ENCODE measurements around the gene GPN2. TPM values are rescaled to one million over a fixed set of nuclear protein-coding genes. Genes with fewer than 3 reads are reported as not detected.

GPN2 gene
- total and polyA plus RNA-seq, 9 of the 15 experiments (the other 6 are each of a cell fraction or from before 2014, with no cell fraction given), result 9.9 to 58.8 (median 20.4) TPM

GRCh38 chr1:26864610-26865480, 25.2 kb downstream of the GPN2 start:
- H3K36me3 ChIP-seq (ENCODE audit: control insufficient read depth, insufficient read depth, low read length), result no peaks in the 10 kb centered on the region
- CTCF ChIA-PET (ENCODE audit: low intra/inter-chr PET ratio), result interaction anchor here (0.6 kb wide), 1 partner anchor 10 kb away, joined by 3 read pairs; no protein-coding TSS in a partner anchor
- WGBS (ENCODE audit: insufficient coverage, low coverage, missing lambda C conversion rate), result under 1% methylated on average over 74 of the region's 75 CpGs
- H3K4me2 ChIP-seq (ENCODE audit: insufficient read depth, low read length), result peak overlapping the region; percentile 98
- TSS peak; percentile 92 for BruUV-seq (replicated peaks)
- peak overlapping the region; percentile 99 for H2AFZ ChIP-seq (ENCODE audit: low read depth, low read length)
- no peaks in the 10 kb centered on the region for H3K9me1 ChIP-seq (ENCODE audit: control insufficient read depth, insufficient read depth, low read length)
- FAIRE-seq, result peak; percentile 85
- DNase-seq (ENCODE audit: extremely low read depth in 1 of 4, low spot score in 3 of 4), result peak; percentile 99
- H3K9ac ChIP-seq (ENCODE audit: insufficient read depth in 1 of 2, low read depth in 2 of 2, low read length in 2 of 2), result peak overlapping the region; percentile 91 to 99
- intact Hi-C loops (cut with micrococcal nuclease) (loop anchor here (10.0 kb wide), 1 partner anchor 170 kb away; the partner anchor contains the start of gene ARID1A), in situ Hi-C loops (cut with MboI) (no loop called here)
- POLR2A ChIA-PET, result interaction anchor here (0.6 to 2.2 kb wide), 27 partner anchors 8 to 363 kb away, joined by 3 to 11 read pairs (median 3); partner anchors contain the start of genes GPATCH3 and SLC9A1
- no peaks in the 10 kb centered on the region for H3K27me3 ChIP-seq (ENCODE audit: control insufficient read depth in 2 of 2, insufficient read depth in 2 of 2, low read length in 2 of 2)
- no peaks in the 10 kb centered on the region for H3K79me2 ChIP-seq (ENCODE audit: control insufficient read depth, insufficient read depth, low read length)
- H3K27ac ChIP-seq (ENCODE audit: extremely low read depth, low read depth, low read length), result peak overlapping the region; percentile 90
- peak overlapping the region; percentile 55 for H3K4me3 ChIP-seq
- H3K9me3 ChIP-seq (replicated peaks; ENCODE audit: control insufficient read depth, insufficient read depth, low read depth, low read length), result no peaks in the 10 kb centered on the region
- no peaks in the 10 kb centered on the region for H4K20me1 ChIP-seq (replicated peaks; ENCODE audit: control insufficient read depth, insufficient read depth, low read length)
- ATAC-seq, result peak; percentile 96
- peaks cover 21 to 36% of the 10 kb centered on the region in 2 experiments for H3K4me1 ChIP-seq (replicated peaks in 1 of 2; ENCODE audit: control insufficient read depth in 2 of 2, insufficient read depth in 2 of 2, low read length in 2 of 2)
- TF ChIP-seq SAFB (IDR thresholded peaks at IDR 0.05; ENCODE audit: borderline replicate concordance, low read depth, low read length) (peak; percentile 21; the same call in 1 of the 2 replicates), ETV6 (IDR thresholded peaks at IDR 0.05; ENCODE audit: borderline replicate concordance in 1 of 2, low read depth in 2 of 2, low read length in 1 of 2) (0 out of 4 replicates have a peak, but pooled peaks of 1 of the 2 experiments have one; percentile 8), ETV6 (CRISPR knock-in tag; IDR thresholded peaks at IDR 0.05; ENCODE audit: borderline replicate concordance) (no peak), ZNF639 (CRISPR knock-in tag; conservative IDR thresholded peaks at IDR 0.05 in 1 of 2, IDR thresholded peaks at IDR 0.05 in 1 of 2) (no peak), ZNF318 (IDR thresholded peaks at IDR 0.05; ENCODE audit: borderline replicate concordance in 1 of 2, low read depth in 1 of 2) (no peak), TARDBP (IDR thresholded peaks at IDR 0.05) (no peak), CREM (IDR thresholded peaks at IDR 0.05; ENCODE audit: low read depth) (peak; percentile 85), RB1 (IDR thresholded peaks at IDR 0.05; ENCODE audit: low read depth) (peak; percentile 100), ZNF253 (CRISPR knock-in tag; conservative IDR thresholded peaks at IDR 0.05) (no peak)

Data from K562 (cell line).